ENCODE data around the gene CLOCK.

The CLOCK gene

DNA sequence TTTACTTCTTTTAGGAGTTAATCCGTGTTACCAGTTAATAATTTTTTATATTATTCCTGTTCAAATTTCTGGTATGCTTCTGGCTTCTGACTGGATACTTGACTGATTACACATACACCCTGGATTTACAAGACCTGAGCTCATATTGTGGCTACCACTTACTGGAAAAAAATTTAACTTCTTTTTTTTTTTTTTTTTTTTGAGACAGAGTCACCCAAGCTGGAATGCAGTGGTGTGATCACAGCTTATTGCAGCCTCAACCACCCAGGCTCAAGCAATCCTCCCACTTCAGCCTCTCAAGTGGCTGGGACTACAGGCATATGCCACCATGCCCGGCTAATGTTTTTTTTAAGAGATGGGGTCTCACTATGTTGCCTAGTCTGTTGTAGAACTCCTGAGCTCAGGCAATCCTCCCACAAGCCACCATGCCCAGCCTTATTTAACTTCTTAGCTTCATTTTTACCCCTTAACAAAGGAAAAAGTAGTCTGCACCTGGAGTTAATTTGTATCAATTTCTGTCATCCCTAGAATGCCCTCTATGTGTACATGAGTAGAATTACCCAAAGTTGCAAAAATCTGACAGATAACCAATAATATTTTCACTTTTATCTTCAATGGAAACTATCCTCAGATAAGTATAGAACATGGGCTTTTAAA is 100.7 kb downstream of the CLOCK start (continued):
- TF ChIP-seq, protein P1, sequence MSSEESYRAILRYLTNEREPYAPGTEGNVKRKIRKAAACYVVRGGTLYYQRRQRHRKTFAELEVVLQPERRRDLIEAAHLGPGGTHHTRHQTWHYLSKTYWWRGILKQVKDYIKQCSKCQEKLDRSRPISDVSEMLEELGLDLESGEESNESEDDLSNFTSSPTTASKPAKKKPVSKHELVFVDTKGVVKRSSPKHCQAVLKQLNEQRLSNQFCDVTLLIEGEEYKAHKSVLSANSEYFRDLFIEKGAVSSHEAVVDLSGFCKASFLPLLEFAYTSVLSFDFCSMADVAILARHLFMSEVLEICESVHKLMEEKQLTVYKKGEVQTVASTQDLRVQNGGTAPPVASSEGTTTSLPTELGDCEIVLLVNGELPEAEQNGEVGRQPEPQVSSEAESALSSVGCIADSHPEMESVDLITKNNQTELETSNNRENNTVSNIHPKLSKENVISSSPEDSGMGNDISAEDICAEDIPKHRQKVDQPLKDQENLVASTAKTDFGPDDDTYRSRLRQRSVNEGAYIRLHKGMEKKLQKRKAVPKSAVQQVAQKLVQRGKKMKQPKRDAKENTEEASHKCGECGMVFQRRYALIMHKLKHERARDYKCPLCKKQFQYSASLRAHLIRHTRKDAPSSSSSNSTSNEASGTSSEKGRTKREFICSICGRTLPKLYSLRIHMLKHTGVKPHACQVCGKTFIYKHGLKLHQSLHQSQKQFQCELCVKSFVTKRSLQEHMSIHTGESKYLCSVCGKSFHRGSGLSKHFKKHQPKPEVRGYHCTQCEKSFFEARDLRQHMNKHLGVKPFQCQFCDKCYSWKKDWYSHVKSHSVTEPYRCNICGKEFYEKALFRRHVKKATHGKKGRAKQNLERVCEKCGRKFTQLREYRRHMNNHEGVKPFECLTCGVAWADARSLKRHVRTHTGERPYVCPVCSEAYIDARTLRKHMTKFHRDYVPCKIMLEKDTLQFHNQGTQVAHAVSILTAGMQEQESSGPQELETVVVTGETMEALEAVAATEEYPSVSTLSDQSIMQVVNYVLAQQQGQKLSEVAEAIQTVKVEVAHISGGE (tag by site-specific recombination; conservative IDR thresholded peaks at IDR 0.05; ENCODE audit: low read depth) = no peak
- no peak for TF ChIP-seq ZNF157 (tag by site-specific recombination; IDR thresholded peaks at IDR 0.05)
- no peak for TF ChIP-seq ZNF510 (tag by site-specific recombination; IDR thresholded peaks at IDR 0.05; ENCODE audit: insufficient replicate concordance)

DNA sequence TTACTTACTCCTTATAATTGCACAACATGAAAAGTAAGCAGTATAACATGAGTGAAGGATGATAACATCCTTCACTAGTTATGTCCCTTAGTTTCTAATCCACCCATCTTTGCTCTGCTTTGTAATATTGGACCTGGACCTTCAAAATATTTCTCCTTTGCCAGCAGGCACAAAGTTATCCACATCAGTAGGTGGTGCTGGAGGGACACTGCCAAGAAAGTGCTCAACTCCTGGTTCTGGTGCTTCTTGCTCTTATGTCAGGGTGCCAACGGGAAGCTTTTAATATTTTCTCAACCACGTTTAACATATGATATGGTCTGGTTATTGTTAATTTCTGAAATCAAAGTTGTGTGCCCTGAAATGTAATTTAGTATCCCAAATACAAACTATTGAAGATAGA is 101.9 kb downstream of the CLOCK start:
- TF ChIP-seq ZNF404 (tag by site-specific recombination; IDR thresholded peaks at IDR 0.05) (no peak), GFI1B (tag by site-specific recombination; IDR thresholded peaks at IDR 0.05) (no peak), ZNF654 (tag by site-specific recombination; IDR thresholded peaks at IDR 0.05; ENCODE audit: low read depth) (peak; percentile 29), KLF10 (tag by site-specific recombination; IDR thresholded peaks at IDR 0.05) (no peak)
- TF ChIP-seq, protein P2, sequence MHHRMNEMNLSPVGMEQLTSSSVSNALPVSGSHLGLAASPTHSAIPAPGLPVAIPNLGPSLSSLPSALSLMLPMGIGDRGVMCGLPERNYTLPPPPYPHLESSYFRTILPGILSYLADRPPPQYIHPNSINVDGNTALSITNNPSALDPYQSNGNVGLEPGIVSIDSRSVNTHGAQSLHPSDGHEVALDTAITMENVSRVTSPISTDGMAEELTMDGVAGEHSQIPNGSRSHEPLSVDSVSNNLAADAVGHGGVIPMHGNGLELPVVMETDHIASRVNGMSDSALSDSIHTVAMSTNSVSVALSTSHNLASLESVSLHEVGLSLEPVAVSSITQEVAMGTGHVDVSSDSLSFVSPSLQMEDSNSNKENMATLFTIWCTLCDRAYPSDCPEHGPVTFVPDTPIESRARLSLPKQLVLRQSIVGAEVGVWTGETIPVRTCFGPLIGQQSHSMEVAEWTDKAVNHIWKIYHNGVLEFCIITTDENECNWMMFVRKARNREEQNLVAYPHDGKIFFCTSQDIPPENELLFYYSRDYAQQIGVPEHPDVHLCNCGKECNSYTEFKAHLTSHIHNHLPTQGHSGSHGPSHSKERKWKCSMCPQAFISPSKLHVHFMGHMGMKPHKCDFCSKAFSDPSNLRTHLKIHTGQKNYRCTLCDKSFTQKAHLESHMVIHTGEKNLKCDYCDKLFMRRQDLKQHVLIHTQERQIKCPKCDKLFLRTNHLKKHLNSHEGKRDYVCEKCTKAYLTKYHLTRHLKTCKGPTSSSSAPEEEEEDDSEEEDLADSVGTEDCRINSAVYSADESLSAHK (tag by site-specific recombination; IDR thresholded peaks at IDR 0.05) = no peak
- Histone ChIP-seq H3K27ac (ENCODE audit: extremely low read depth, low read depth, low read length) (no peak overlapping the region), H3K9me3 (ENCODE audit: control insufficient read depth, insufficient read depth, low read depth, low read length) (no peaks in the 10 kb centered on the region), H3K4me3 (ENCODE audit: low read depth, low read length) (no peak overlapping the region), H3K36me3 (ENCODE audit: control insufficient read depth in 2 of 2, insufficient read depth in 1 of 2, low read length in 2 of 2) (peaks cover 5 to 69% of the 10 kb centered on the region in 2 experiments; a peak in 2 of 3 replicates), H3K4me1 (ENCODE audit: control insufficient read depth, insufficient read depth, low read length) (no peaks in the 10 kb centered on the region)
- POLR2A ChIA-PET = no interaction called here
- CTCF ChIA-PET = interaction anchor here (0.6 to 1.2 kb wide), 5 partner anchors 12 to 421 kb away, joined by 3 to 5 read pairs (median 3); partner anchors contain the start of gene SRD5A3

DNA sequence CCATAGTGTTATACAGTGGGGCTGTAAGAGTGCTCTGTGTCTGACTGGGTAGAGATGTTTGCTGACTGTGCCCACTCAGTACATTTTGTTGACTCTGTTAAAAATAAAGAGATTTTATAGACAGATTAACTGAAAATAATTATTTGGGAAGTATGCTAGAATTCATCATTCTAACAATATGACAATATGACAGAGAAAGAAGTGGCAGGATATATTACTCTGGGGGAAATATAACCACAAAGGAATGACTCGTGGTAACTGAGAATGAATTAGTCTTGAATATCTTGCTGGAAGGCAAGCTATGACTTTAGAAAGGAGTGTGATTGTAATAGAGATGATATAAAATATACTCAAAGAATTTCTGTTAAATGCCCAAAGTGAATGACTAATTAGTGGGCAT is 104.2 kb downstream of the CLOCK start:
- ChIA-PET CTCF (interaction anchor here (0.9 kb wide), 1 partner anchor 471 kb away, joined by 3 read pairs; no protein-coding TSS in a partner anchor), POLR2A (no interaction called here)
- Histone ChIP-seq H3K4me1 (ENCODE audit: control insufficient read depth, insufficient read depth, low read length) (no peaks in the 10 kb centered on the region), H3K9me3 (ENCODE audit: control insufficient read depth, insufficient read depth, low read depth, low read length) (no peaks in the 10 kb centered on the region), H3K36me3 (ENCODE audit: control insufficient read depth in 2 of 2, insufficient read depth in 1 of 2, low read length in 2 of 2) (peaks cover 0 to 69% of the 10 kb centered on the region in 2 experiments; a peak in 2 of 3 replicates), H3K27ac (ENCODE audit: extremely low read depth, low read depth, low read length) (no peak overlapping the region), H3K4me3 (ENCODE audit: low read depth, low read length) (no peak overlapping the region)
- no peak for TF ChIP-seq ZNF791 (tag by site-specific recombination; IDR thresholded peaks at IDR 0.05)
- TF ChIP-seq ZNF544 (tag by site-specific recombination; IDR thresholded peaks at IDR 0.05) = no peak
- TF ChIP-seq ZNF266 (tag by site-specific recombination; IDR thresholded peaks at IDR 0.05; ENCODE audit: low read depth) = no peak
- TF ChIP-seq ZBTB8A (tag by site-specific recombination; IDR thresholded peaks at IDR 0.05) = no peak
- TF ChIP-seq, protein P3, sequence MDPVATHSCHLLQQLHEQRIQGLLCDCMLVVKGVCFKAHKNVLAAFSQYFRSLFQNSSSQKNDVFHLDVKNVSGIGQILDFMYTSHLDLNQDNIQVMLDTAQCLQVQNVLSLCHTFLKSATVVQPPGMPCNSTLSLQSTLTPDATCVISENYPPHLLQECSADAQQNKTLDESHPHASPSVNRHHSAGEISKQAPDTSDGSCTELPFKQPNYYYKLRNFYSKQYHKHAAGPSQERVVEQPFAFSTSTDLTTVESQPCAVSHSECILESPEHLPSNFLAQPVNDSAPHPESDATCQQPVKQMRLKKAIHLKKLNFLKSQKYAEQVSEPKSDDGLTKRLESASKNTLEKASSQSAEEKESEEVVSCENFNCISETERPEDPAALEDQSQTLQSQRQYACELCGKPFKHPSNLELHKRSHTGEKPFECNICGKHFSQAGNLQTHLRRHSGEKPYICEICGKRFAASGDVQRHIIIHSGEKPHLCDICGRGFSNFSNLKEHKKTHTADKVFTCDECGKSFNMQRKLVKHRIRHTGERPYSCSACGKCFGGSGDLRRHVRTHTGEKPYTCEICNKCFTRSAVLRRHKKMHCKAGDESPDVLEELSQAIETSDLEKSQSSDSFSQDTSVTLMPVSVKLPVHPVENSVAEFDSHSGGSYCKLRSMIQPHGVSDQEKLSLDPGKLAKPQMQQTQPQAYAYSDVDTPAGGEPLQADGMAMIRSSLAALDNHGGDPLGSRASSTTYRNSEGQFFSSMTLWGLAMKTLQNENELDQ (tag by site-specific recombination; IDR thresholded peaks at IDR 0.05; ENCODE audit: low read depth) = no peak
- TF ChIP-seq, protein P4, sequence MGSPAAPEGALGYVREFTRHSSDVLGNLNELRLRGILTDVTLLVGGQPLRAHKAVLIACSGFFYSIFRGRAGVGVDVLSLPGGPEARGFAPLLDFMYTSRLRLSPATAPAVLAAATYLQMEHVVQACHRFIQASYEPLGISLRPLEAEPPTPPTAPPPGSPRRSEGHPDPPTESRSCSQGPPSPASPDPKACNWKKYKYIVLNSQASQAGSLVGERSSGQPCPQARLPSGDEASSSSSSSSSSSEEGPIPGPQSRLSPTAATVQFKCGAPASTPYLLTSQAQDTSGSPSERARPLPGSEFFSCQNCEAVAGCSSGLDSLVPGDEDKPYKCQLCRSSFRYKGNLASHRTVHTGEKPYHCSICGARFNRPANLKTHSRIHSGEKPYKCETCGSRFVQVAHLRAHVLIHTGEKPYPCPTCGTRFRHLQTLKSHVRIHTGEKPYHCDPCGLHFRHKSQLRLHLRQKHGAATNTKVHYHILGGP (tag by site-specific recombination; IDR thresholded peaks at IDR 0.05) = no peak
- TF ChIP-seq ZIC2 (tag by site-specific recombination; IDR thresholded peaks at IDR 0.05) = no peak
- TF ChIP-seq, protein P5, sequence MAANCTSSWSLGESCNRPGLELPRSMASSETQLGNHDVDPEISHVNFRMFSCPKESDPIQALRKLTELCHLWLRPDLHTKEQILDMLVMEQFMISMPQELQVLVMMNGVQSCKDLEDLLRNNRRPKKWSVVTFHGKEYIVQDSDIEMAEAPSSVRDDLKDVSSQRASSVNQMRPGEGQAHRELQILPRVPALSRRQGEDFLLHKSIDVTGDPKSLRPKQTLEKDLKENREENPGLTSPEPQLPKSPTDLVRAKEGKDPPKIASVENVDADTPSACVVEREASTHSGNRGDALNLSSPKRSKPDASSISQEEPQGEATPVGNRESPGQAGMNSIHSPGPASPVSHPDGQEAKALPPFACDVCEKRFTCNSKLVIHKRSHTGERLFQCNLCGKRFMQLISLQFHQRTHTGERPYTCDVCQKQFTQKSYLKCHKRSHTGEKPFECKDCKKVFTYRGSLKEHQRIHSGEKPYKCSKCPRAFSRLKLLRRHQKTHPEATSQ (tag by site-specific recombination; IDR thresholded peaks at IDR 0.05) = no peak
- TF ChIP-seq, protein P6, sequence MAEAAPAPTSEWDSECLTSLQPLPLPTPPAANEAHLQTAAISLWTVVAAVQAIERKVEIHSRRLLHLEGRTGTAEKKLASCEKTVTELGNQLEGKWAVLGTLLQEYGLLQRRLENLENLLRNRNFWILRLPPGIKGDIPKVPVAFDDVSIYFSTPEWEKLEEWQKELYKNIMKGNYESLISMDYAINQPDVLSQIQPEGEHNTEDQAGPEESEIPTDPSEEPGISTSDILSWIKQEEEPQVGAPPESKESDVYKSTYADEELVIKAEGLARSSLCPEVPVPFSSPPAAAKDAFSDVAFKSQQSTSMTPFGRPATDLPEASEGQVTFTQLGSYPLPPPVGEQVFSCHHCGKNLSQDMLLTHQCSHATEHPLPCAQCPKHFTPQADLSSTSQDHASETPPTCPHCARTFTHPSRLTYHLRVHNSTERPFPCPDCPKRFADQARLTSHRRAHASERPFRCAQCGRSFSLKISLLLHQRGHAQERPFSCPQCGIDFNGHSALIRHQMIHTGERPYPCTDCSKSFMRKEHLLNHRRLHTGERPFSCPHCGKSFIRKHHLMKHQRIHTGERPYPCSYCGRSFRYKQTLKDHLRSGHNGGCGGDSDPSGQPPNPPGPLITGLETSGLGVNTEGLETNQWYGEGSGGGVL (tag by site-specific recombination; IDR thresholded peaks at IDR 0.05) = no peak
- TF ChIP-seq ZNF37A (tag by site-specific recombination; IDR thresholded peaks at IDR 0.05) = no peak
- TF ChIP-seq HOXC10 (CRISPR knock-in tag; IDR thresholded peaks at IDR 0.05) = no peak
- TF ChIP-seq EGR2 (tag by site-specific recombination; IDR thresholded peaks at IDR 0.05; ENCODE audit: low read depth) = no peak

All from HEK293 (cell line).